HepG2 (cell line): ENCODE measurements around the gene CHCHD5. TPM values are rescaled to one million over a fixed set of nuclear protein-coding genes. Genes with fewer than 3 reads are reported as not detected.
"Not testable (repeated sequence)": the region's sequence is repeated elsewhere in the genome, so short reads cannot be mapped to it uniquely, and the experiment has no call there.

Experiments
- ATAC-seq: fragments of 200-7000 bp; cut with Tn5 transposase; 3 replicates; pipeline ENCODE4 v1.9.1; 2020; ENCODE audit warnings: mild to moderate bottlenecking, moderate library complexity
- BruUV-seq: library from RNA; stranded (reverse); fragments of 400-500 nt; replicated peaks from 2 replicates; lab custom pipeline; 2021; lab: Mats Ljungman, UMichigan
- CTCF ChIA-PET: fragments of 300-600 bp; formaldehyde crosslinking; extraction: SDS; loops from one replicate; lab custom pipeline; 2021; ENCODE audit warnings: low total read pairs, inconsistent platforms, low intra/inter-chr PET ratio; lab: Yijun Ruan, JAX
- POLR2A ChIA-PET: fragments of 350-600 bp; sonication (Branson Sonifier 250); formaldehyde crosslinking; loops from one replicate; lab custom pipeline; 2020; ENCODE audit warnings: antibody characterized with exemption, inconsistent platforms; lab: Yijun Ruan, JAX
- DNase-seq: peaks from one replicate; pipeline ENCODE4 v3.0.0-alpha.2; 2015; ENCODE audit warnings: low spot score
- FAIRE-seq: peaks from 3 replicates; lab custom pipeline; 2011; peaks lifted over from hg19 to GRCh38; lab: Jason Lieb, UNC
- H2AFZ ChIP-seq: one replicate; pipeline ENCODE4 v1.6.1; 2011; ENCODE audit warnings: low read length, inconsistent platforms
- H3K27ac ChIP-seq: fragments of 300-600 bp; 3 replicates; pipeline ENCODE4 v1.8.0; 2011; ENCODE audit warnings: mixed run types, mild to moderate bottlenecking, mixed read lengths, low read length, inconsistent platforms; ENCODE audit not compliant: insufficient read depth; ENCODE audit errors: extremely low read length
- H3K27me3 ChIP-seq, 2 experiments: fragments of 200-600 bp in 1 of 2; 2 replicates in 1 of 2; 3 replicates in 1 of 2; pipeline versions ENCODE4 v1.6.0 to v1.8.0; 2011; ENCODE audit warnings: low read length in 2 of 2, mild to moderate bottlenecking in 2 of 2, moderate library complexity in 2 of 2, inconsistent platforms in 1 of 2; ENCODE audit not compliant: insufficient read depth in 2 of 2, control insufficient read depth in 1 of 2
- H3K36me3 ChIP-seq, 2 experiments: fragments of 200-600 bp in 1 of 2; replicated peaks in 1 of 2; 2 replicates in 1 of 2; 3 replicates in 1 of 2; pipeline versions ENCODE4 v1.5.1 to v1.8.0; 2011; ENCODE audit warnings: low read length in 2 of 2, inconsistent platforms in 1 of 2; ENCODE audit not compliant: insufficient read depth in 2 of 2, control insufficient read depth in 1 of 2
- H3K4me1 ChIP-seq: 2 replicates; pipeline ENCODE4 v1.5.1; 2012; ENCODE audit warnings: low read length, inconsistent platforms; ENCODE audit not compliant: insufficient read depth
- H3K4me2 ChIP-seq: 2 replicates; pipeline ENCODE4 v1.6.0; 2011; ENCODE audit warnings: low read depth, low read length, inconsistent platforms
- H3K4me3 ChIP-seq, 3 experiments: fragments of 200-600 bp in 1 of 3; sonication (generic), shearing (Covaris generic) in 1 of 3; replicated peaks in 1 of 3; 2 replicates each; pipeline ENCODE4 v1.5.1; 2011 to 2016; ENCODE audit warnings: low read length in 3 of 3, inconsistent platforms in 2 of 3, low read depth in 2 of 3, mild to moderate bottlenecking in 2 of 3, control low read depth in 1 of 3, mixed read lengths in 1 of 3; ENCODE audit not compliant: insufficient read depth in 1 of 3
- H3K79me2 ChIP-seq: one replicate; pipeline ENCODE4 v1.6.1; 2011; ENCODE audit warnings: low read length, inconsistent platforms; ENCODE audit not compliant: insufficient read depth
- H3K9ac ChIP-seq: 2 replicates; pipeline ENCODE4 v1.6.0; 2011; ENCODE audit warnings: mild to moderate bottlenecking, low read depth, low read length, inconsistent platforms; ENCODE audit not compliant: insufficient read depth
- H3K9me3 ChIP-seq: 2 replicates; pipeline ENCODE4 v1.5.1; 2012; ENCODE audit warnings: mild to moderate bottlenecking, low read length
- H4K20me1 ChIP-seq: 2 replicates; pipeline ENCODE4 v1.6.0; 2011; ENCODE audit warnings: inconsistent platforms, mild to moderate bottlenecking, low read length, moderate library complexity; ENCODE audit not compliant: insufficient read depth
- AHR ChIP-seq: IDR thresholded peaks from 2 replicates; pipeline ENCODE4 v1.6.1; 2018; ENCODE audit warnings: missing genetic modification reagents, missing compliant biosample characterization
- MTF1 ChIP-seq: sonication (generic); formaldehyde crosslinking; IDR thresholded peaks from 2 replicates; pipeline ENCODE4 v1.5.0; 2020; ENCODE audit warnings: missing genetic modification reagents
- SCMH1 ChIP-seq: sonication (generic); formaldehyde crosslinking; IDR thresholded peaks from 2 replicates; pipeline ENCODE4 v1.9.0; 2021; ENCODE audit warnings: missing genetic modification reagents, mild to moderate bottlenecking, borderline replicate concordance
- SP2 ChIP-seq: sonication (generic); formaldehyde crosslinking; IDR thresholded peaks from 2 replicates; pipeline ENCODE4 v1.5.1; 2020; ENCODE audit warnings: mild to moderate bottlenecking, missing genetic modification reagents
- ZNF326 ChIP-seq: sonication (generic); formaldehyde crosslinking; IDR thresholded peaks from 2 replicates; pipeline ENCODE4 v1.4.0; 2020; ENCODE audit warnings: missing genetic modification reagents, borderline replicate concordance
- ZNF510 ChIP-seq: sonication (generic); formaldehyde crosslinking; IDR thresholded peaks from 2 replicates; pipeline ENCODE4 v1.4.0; 2020; ENCODE audit warnings: low read depth, mild to moderate bottlenecking, missing genetic modification reagents
- ZSCAN12 ChIP-seq: sonication (generic); formaldehyde crosslinking; IDR thresholded peaks from 2 replicates; pipeline ENCODE4 v1.9.0; 2021; ENCODE audit warnings: mild to moderate bottlenecking, missing genetic modification reagents
- WGBS: methylation state at CpG from one replicate; pipeline ENCODE4 v1.1.6; 2017; ENCODE audit warnings: low lambda C conversion rate; 5-methylcytosine and 5-hydroxymethylcytosine counted together
- in situ Hi-C: cut with HindIII; loops from 2 replicates; pipeline ENCODE4 v1.10.0; 2017; ENCODE audit warnings: low pct_unique_long_range_greater_than_20kb; ENCODE audit not compliant: extremely low pct_ligation_motif_present
- intact Hi-C: fragments of 100-400 bp; cut with micrococcal nuclease; formaldehyde crosslinking; loops from one replicate; pipeline ENCODE4 v1.10.0; 2022; ENCODE audit not compliant: unreplicated experiment
- polyA plus RNA-seq, 8 experiments: library from polyadenylated mRNA; depleted of rRNA in 3 of 8; stranded (reverse) in 7 of 8; unstranded in 1 of 8; fragments of >200 nt; fragmentation: Illumina TruSeq in 4 of 8; extraction: Trizol in 4 of 8; gene quantifications; 2 replicates each; pipeline versions ENCODE4 v1.2.1 to v1.2.3, GENCODE V29; 2011 to 2016; ENCODE audit warnings: low read depth in 4 of 8, missing spikeins in 1 of 8, mixed read lengths in 1 of 8; ENCODE audit not compliant: insufficient read depth in 1 of 8
- total RNA-seq, 5 experiments: library from RNA; depleted of rRNA; stranded (reverse); fragments of >200 nt; fragmentation: Illumina TruSeq; extraction: Trizol; gene quantifications; 2 replicates each; pipeline ENCODE4 v1.2.3, GENCODE V29; 2016; ENCODE audit warnings: low read depth in 1 of 5
- TF ChIP-seq, protein P1 (sequence below): sonication (generic); formaldehyde crosslinking; IDR thresholded peaks from 2 replicates; pipeline ENCODE4 v1.4.0; 2020; ENCODE audit warnings: mild to moderate bottlenecking, missing genetic modification reagents
- TF ChIP-seq, protein P2 (sequence below): sonication (generic); formaldehyde crosslinking; IDR thresholded peaks from 2 replicates; pipeline ENCODE4 v1.5.1; 2020; ENCODE audit warnings: mild to moderate bottlenecking, missing genetic modification reagents, moderate library complexity
- TF ChIP-seq, protein P3 (sequence below): sonication (generic); formaldehyde crosslinking; IDR thresholded peaks from 2 replicates; pipeline ENCODE4 v1.4.0; 2020; ENCODE audit warnings: low read depth, missing genetic modification reagents

The CHCHD5 gene
- total and polyA plus RNA-seq, 2 of the 13 experiments (the other 11 are each of a cell fraction or from before 2014, with no cell fraction given) = 19.0 to 23.9 TPM

DNA sequence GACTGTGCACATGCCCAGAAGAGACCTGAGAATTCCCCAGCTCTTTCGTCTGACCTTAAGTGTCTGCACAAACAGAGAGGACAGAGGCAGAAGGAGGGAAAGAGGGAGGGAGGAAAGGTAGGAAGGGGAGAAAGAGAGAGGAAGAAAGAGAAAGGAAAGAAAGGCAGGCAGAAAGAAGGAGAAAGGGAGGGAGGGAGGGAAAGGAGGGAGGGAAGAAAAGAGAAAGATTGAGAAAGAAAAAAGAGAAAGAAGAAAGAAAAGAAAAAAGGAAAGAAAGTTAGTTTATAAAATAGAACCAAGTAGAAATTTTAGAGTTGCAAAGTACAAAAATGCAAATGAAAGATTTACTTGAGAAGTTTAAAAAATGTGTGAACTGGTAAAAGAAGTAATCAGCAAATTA, 49.6 kb upstream of the CHCHD5 start (continued):
- TF ChIP-seq, protein P1, sequence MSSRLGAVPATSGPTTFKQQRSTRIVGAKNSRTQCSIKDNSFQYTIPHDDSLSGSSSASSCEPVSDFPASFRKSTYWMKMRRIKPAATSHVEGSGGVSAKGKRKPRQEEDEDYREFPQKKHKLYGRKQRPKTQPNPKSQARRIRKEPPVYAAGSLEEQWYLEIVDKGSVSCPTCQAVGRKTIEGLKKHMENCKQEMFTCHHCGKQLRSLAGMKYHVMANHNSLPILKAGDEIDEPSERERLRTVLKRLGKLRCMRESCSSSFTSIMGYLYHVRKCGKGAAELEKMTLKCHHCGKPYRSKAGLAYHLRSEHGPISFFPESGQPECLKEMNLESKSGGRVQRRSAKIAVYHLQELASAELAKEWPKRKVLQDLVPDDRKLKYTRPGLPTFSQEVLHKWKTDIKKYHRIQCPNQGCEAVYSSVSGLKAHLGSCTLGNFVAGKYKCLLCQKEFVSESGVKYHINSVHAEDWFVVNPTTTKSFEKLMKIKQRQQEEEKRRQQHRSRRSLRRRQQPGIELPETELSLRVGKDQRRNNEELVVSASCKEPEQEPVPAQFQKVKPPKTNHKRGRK (CRISPR knock-in tag) = no peak
- no peak for TF ChIP-seq AHR (CRISPR knock-in tag)

DNA sequence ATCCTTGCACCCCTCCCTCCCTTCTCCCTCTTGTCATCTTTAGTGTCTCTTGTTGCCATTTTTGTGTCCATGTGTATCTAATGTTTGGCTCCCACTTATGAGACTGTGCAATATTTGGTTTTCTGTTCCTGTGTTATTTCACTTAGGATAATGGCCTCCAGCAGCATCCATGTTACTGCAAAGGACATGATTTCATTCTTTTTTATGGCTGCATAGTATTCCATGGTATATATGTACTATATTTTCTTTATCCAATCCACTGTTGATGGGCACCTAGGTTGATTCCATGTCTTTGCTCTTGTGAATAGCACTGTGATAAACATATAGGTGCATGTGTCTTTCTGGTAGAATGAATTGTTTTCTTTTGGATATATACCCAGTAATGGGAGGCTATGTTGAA, 47.7 kb upstream of the CHCHD5 start:
- CTCF ChIA-PET, H4K20me1 ChIP-seq, H3K4me1 ChIP-seq, ATAC-seq, H3K4me2 ChIP-seq, H3K4me3 ChIP-seq, H2AFZ ChIP-seq, H3K27me3 ChIP-seq, H3K79me2 ChIP-seq, FAIRE-seq, H3K9me3 ChIP-seq, BruUV-seq, H3K36me3 ChIP-seq, intact Hi-C loops, H3K9ac ChIP-seq, in situ Hi-C loops, POLR2A ChIA-PET, DNase-seq, H3K27ac ChIP-seq: not testable (repeated sequence)

DNA sequence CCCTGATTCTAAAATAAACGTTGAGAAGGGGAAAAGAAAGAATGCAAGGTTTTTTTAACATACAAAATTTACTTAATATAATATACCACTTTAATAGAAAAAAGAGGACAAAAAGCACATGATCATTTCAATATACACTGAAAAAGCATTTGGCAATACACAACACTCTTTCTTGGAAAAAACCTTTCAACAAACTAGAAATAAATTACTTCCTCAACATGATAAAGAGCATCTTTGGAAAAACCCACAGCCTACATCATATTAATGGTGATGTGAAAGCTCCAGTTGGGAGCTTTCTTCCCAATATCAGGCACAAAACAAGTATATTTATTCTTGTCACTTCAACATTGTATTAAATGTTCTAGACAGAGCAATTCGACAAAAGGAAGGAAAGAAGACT, 45.1 kb upstream of the CHCHD5 start:
- H3K79me2 ChIP-seq = peaks cover 20% of the 10 kb centered on the region
- H3K9ac ChIP-seq = no peak overlapping the region
- H3K9me3 ChIP-seq = no peaks in the 10 kb centered on the region
- H2AFZ ChIP-seq = no peak overlapping the region
- no peaks in the 10 kb centered on the region for H4K20me1 ChIP-seq
- FAIRE-seq (no peak), ATAC-seq (no peak), DNase-seq (no peak)
- WGBS = 56% methylated on average over 2 of the region's 2 CpGs
- peaks cover 14% of the 10 kb centered on the region for H3K4me1 ChIP-seq
- H3K27me3 ChIP-seq = no peaks in the 10 kb centered on the region; a peak in 1 of 5 replicates
- intact Hi-C loops (no loop called here), in situ Hi-C loops (no loop called here)
- ChIA-PET CTCF (no interaction called here), POLR2A (no interaction called here)
- H3K4me3 ChIP-seq = no peak overlapping the region
- no peak overlapping the region for H3K4me2 ChIP-seq
- H3K36me3 ChIP-seq = no peaks in the 10 kb centered on the region
- no TSS peak for BruUV-seq
- H3K27ac ChIP-seq = no peak overlapping the region
- no peak for TF ChIP-seq ZSCAN12
- no peak for TF ChIP-seq ZNF326 (CRISPR knock-in tag)
- TF ChIP-seq SCMH1 (CRISPR knock-in tag) = no peak
- no peak for TF ChIP-seq ZNF510 (CRISPR knock-in tag)
- TF ChIP-seq, protein P2, sequence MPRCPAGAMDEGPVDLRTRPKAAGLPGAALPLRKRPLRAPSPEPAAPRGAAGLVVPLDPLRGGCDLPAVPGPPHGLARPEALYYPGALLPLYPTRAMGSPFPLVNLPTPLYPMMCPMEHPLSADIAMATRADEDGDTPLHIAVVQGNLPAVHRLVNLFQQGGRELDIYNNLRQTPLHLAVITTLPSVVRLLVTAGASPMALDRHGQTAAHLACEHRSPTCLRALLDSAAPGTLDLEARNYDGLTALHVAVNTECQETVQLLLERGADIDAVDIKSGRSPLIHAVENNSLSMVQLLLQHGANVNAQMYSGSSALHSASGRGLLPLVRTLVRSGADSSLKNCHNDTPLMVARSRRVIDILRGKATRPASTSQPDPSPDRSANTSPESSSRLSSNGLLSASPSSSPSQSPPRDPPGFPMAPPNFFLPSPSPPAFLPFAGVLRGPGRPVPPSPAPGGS (CRISPR knock-in tag) = no peak
- TF ChIP-seq MTF1 = no peak
- TF ChIP-seq, protein P3, sequence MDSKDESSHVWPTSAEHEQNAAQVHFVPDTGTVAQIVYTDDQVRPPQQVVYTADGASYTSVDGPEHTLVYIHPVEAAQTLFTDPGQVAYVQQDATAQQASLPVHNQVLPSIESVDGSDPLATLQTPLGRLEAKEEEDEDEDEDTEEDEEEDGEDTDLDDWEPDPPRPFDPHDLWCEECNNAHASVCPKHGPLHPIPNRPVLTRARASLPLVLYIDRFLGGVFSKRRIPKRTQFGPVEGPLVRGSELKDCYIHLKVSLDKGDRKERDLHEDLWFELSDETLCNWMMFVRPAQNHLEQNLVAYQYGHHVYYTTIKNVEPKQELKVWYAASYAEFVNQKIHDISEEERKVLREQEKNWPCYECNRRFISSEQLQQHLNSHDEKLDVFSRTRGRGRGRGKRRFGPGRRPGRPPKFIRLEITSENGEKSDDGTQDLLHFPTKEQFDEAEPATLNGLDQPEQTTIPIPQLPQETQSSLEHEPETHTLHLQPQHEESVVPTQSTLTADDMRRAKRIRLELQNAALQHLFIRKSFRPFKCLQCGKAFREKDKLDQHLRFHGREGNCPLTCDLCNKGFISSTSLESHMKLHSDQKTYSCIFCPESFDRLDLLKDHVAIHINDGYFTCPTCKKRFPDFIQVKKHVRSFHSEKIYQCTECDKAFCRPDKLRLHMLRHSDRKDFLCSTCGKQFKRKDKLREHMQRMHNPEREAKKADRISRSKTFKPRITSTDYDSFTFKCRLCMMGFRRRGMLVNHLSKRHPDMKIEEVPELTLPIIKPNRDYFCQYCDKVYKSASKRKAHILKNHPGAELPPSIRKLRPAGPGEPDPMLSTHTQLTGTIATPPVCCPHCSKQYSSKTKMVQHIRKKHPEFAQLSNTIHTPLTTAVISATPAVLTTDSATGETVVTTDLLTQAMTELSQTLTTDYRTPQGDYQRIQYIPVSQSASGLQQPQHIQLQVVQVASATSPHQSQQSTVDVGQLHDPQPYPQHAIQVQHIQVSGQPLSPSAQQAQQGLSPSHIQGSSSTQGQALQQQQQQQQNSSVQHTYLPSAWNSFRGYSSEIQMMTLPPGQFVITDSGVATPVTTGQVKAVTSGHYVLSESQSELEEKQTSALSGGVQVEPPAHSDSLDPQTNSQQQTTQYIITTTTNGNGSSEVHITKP (CRISPR knock-in tag) = no peak
- TF ChIP-seq SP2 (CRISPR knock-in tag) = no peak
